RWPE1 (cell line): ENCODE measurements around the gene TSPAN3.

Experiments used
- CTCF ChIA-PET: fragments of 350-600 bp; sonication (Branson Sonifier 250); formaldehyde crosslinking; extraction: SDS; loops from one replicate; lab custom pipeline; 2021; lab: Yijun Ruan, JAX
- POLR2A ChIA-PET: fragments of 400-600 bp; formaldehyde crosslinking; extraction: SDS; loops from one replicate; lab custom pipeline; 2020; ENCODE audit warnings: antibody characterized with exemption; ENCODE audit not compliant: low non-redundant PET; lab: Yijun Ruan, JAX
- DNase-seq: peaks from one replicate; pipeline ENCODE4 v3.0.0; 2012; ENCODE audit warnings: low spot score
- H3K27ac ChIP-seq: fragments of 450-650 bp; 2 replicates; pipeline ENCODE4 v1.5.1; 2017
- TF ChIP-seq, protein P1 (sequence below): fragments of 450-650 bp; conservative IDR thresholded peaks from 2 replicates; pipeline ENCODE4 v1.5.1; 2017; ENCODE audit warnings: low read depth, mild to moderate bottlenecking

TSPAN3 gene

GRCh38 chr15:77070495-77071304 is at the start of gene TSPAN3:
TSPAN3 (minus strand) TSS chr15:77071109; CDS start chr15:77070954, 155 bp downstream.
- peak within 1 kb of the TSS; percentile 83 for H3K27ac ChIP-seq
- CTCF ChIA-PET, result interaction anchor here (0.5 to 0.6 kb wide), 2 partner anchors 27 to 1166 kb away, joined by 4 to 5 read pairs; no protein-coding TSS in a partner anchor
- POLR2A ChIA-PET, result interaction anchor here (0.6 kb wide), 1 partner anchor 49 kb away, joined by 3 read pairs; no protein-coding TSS in a partner anchor
- DNase-seq, result peak; percentile 96
- TF ChIP-seq, protein P1, sequence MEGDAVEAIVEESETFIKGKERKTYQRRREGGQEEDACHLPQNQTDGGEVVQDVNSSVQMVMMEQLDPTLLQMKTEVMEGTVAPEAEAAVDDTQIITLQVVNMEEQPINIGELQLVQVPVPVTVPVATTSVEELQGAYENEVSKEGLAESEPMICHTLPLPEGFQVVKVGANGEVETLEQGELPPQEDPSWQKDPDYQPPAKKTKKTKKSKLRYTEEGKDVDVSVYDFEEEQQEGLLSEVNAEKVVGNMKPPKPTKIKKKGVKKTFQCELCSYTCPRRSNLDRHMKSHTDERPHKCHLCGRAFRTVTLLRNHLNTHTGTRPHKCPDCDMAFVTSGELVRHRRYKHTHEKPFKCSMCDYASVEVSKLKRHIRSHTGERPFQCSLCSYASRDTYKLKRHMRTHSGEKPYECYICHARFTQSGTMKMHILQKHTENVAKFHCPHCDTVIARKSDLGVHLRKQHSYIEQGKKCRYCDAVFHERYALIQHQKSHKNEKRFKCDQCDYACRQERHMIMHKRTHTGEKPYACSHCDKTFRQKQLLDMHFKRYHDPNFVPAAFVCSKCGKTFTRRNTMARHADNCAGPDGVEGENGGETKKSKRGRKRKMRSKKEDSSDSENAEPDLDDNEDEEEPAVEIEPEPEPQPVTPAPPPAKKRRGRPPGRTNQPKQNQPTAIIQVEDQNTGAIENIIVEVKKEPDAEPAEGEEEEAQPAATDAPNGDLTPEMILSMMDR, result no peak

GRCh38 chr15:77120576-77120975 is 49.7 kb upstream of the TSPAN3 start:
- ChIA-PET CTCF (interaction anchor here (0.5 to 0.9 kb wide), 2 partner anchors 29 to 423 kb away, joined by 3 to 5 read pairs; no protein-coding TSS in a partner anchor), POLR2A (no interaction called here)
- TF ChIP-seq, protein P1, result no peak
- H3K27ac ChIP-seq, result no peak overlapping the region
- DNase-seq, result no peak

- no peak overlapping the region for H3K27ac ChIP-seq
- POLR2A ChIA-PET, result no interaction called here
- CTCF ChIA-PET, result interaction anchor here (0.6 to 2.5 kb wide), 14 partner anchors 10 to 516 kb away, joined by 3 to 24 read pairs (median 4); no protein-coding TSS in a partner anchor
- TF ChIP-seq, protein P1, result no peak
- no peak for DNase-seq
Observed at GRCh38 chr15:77119446-77119845, 48.5 kb upstream of the TSPAN3 start.

- TF ChIP-seq, protein P1, result peak; percentile 86
- H3K27ac ChIP-seq, result no peak overlapping the region
- ChIA-PET POLR2A (no interaction called here), CTCF (interaction anchor here (0.6 to 2.5 kb wide), 13 partner anchors 9 to 516 kb away, joined by 3 to 24 read pairs (median 4); no protein-coding TSS in a partner anchor)
- DNase-seq, result peak; percentile 61
Observed at GRCh38 chr15:77118882-77119321, 48.0 kb upstream of the TSPAN3 start.

DNA sequence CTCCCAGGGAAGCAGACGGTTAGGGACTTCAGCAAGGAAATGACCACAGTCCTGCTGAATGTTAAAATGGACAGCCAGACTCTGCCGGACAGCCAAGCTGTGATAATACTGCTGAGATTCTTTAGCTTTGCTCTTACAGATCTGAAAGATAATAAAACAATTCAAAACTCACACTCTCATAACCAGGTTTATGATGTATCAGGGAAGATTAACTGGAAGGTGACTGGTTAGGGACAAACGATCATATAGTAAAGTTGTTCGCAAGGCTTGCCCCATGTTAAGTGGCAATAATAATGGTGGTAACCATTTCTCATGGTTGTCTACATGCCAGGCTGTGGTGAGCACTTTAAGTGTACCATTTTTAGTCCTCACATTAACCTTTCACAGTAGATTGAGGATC is 44.3 kb upstream of the TSPAN3 start:
- ChIA-PET POLR2A (no interaction called here), CTCF (no interaction called here)
- no peak for DNase-seq
- TF ChIP-seq, protein P1, result no peak
- no peak overlapping the region for H3K27ac ChIP-seq

DNA sequence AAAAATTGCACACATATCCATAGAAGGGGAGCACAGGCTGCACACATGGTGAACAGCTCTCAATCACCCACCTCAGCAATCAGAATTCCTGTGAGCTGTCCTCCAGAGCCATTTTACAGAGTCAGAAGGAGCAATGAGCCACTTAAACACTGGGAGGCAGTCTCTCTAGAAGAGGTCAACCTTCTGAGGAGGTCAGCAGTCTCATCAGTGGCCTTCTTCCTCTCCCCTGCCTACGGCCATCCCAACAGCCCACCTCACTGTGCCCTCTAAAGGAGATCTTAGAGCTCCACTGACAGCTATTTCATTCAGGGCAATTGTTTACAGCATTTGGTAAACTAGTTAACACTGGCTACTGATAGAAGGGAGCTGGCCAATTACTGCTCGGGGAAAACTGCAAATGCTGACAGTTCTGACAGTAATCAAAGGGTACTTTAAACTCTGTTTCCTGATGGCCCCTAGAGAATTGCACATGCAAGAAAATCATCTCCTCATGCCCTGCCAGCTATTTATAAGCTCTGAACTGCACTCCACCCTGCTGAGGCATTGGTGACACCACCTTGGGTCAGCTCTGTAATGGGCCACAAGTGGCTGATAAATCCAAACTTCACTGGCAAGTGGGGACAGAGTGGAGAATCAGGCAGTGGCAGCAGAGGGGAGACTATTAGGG is 42.1 kb upstream of the TSPAN3 start:
- no peak for DNase-seq
- TF ChIP-seq, protein P1, result no peak
- no peak overlapping the region for H3K27ac ChIP-seq
- POLR2A ChIA-PET, result no interaction called here
- CTCF ChIA-PET, result interaction anchor here (0.9 to 2.7 kb wide), 3 partner anchors 70 to 520 kb away, joined by 3 to 11 read pairs (median 3); partner anchors contain the start of gene LINGO1
